Activated CD8-positive, alpha-beta T cell treated with anti-CD3 and anti-CD28 coated beads for 36 hours (primary cell): Measurements from ENCODE around the gene ATP2A3. TPM values are rescaled to one million over a fixed set of nuclear protein-coding genes. Genes with fewer than 3 reads are reported as not detected.

Experiments
- ATAC-seq: fragments of 200-7000 bp; cut with Tn5 transposase; one replicate; pipeline ENCODE4 v1.10.0; 2021; ENCODE audit warnings: mild to moderate bottlenecking, moderate library complexity
- CTCF ChIA-PET: fragments of 350-600 bp; sonication (Branson Sonifier 250); formaldehyde crosslinking; loops from one replicate; lab custom pipeline; 2021; ENCODE audit warnings: antibody characterized with exemption; lab: Charles Lee
- POLR2A ChIA-PET: fragments of 350-600 bp; sonication (Branson Sonifier 250); formaldehyde crosslinking; loops from one replicate; lab custom pipeline; 2021; ENCODE audit warnings: antibody characterized with exemption; lab: Charles Lee
- DNase-seq: peaks from one replicate; pipeline ENCODE4 v3.0.0-alpha.2; 2020
- H3K27ac Mint-ChIP-seq: one replicate; pipeline ENCODE4 v1.8.0; 2021; ENCODE audit warnings: mild to moderate bottlenecking, mixed read lengths
- H3K27me3 Mint-ChIP-seq: one replicate; pipeline ENCODE4 v1.8.0; 2021; ENCODE audit warnings: mixed read lengths
- H3K36me3 Mint-ChIP-seq: one replicate; pipeline ENCODE4 v1.8.0; 2021; ENCODE audit warnings: low read depth, mixed read lengths
- H3K4me1 Mint-ChIP-seq: one replicate; pipeline ENCODE4 v1.8.0; 2021; ENCODE audit warnings: low read depth, mixed read lengths
- H3K4me3 Mint-ChIP-seq: one replicate; pipeline ENCODE4 v1.8.0; 2021; ENCODE audit warnings: mild to moderate bottlenecking, moderate library complexity, mixed read lengths
- H3K9me3 Mint-ChIP-seq: one replicate; pipeline ENCODE4 v1.8.0; 2021; ENCODE audit warnings: mixed read lengths
- intact Hi-C: fragments of 100-400 bp; cut with micrococcal nuclease; formaldehyde crosslinking; loops from one replicate; pipeline ENCODE4 v1.10.0; 2022
- total RNA-seq, 2 experiments: library from RNA; stranded (reverse); gene quantifications; one replicate each; pipeline ENCODE4 v1.2.3, GENCODE V29; 2021
- TF ChIP-seq, protein P1 (sequence below): fragments of 200-600 bp; IDR thresholded peaks from one replicate; pipeline ENCODE4 v1.8.0; 2022; ENCODE audit warnings: antibody characterized with exemption, mild to moderate bottlenecking

Gene ATP2A3
- total RNA-seq, 2 experiments from 2014 or later, result 113 to 117 TPM

DNA sequence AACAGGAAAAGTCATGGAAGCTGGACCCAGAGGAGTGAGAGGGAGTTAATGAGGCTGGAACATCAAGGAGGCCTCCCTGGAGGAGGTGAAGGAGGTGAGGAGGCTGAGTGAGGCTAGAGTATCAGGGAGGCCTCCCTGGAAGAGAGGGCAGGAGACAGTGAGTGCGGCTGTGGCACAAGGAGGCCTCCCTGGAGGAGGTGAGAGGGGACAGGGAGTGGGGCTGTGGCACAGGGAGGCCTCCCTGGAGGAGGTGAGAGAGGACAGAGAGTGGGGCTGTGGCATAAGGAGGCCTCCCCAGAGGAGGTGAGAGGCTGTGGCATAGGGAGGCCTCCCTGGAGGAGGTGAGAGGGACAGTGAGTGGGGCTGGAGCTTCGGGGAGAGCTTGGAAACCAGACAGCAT, 76.8 kb downstream of the ATP2A3 start:
- TF ChIP-seq, protein P1, sequence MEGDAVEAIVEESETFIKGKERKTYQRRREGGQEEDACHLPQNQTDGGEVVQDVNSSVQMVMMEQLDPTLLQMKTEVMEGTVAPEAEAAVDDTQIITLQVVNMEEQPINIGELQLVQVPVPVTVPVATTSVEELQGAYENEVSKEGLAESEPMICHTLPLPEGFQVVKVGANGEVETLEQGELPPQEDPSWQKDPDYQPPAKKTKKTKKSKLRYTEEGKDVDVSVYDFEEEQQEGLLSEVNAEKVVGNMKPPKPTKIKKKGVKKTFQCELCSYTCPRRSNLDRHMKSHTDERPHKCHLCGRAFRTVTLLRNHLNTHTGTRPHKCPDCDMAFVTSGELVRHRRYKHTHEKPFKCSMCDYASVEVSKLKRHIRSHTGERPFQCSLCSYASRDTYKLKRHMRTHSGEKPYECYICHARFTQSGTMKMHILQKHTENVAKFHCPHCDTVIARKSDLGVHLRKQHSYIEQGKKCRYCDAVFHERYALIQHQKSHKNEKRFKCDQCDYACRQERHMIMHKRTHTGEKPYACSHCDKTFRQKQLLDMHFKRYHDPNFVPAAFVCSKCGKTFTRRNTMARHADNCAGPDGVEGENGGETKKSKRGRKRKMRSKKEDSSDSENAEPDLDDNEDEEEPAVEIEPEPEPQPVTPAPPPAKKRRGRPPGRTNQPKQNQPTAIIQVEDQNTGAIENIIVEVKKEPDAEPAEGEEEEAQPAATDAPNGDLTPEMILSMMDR, result no peak
- no peak for DNase-seq
- H3K27me3 Mint-ChIP-seq, result no peaks in the 10 kb centered on the region
- no peaks in the 10 kb centered on the region for H3K9me3 Mint-ChIP-seq
- CTCF ChIA-PET, result interaction anchor here (0.9 to 1.4 kb wide), 2 partner anchors 23 to 149 kb away, joined by 3 to 5 read pairs; no protein-coding TSS in a partner anchor
- intact Hi-C loops, result no loop called here
- H3K36me3 Mint-ChIP-seq, result no peaks in the 10 kb centered on the region
- H3K4me3 Mint-ChIP-seq, result no peak overlapping the region
- no peak for ATAC-seq
- H3K4me1 Mint-ChIP-seq, result peaks cover 31% of the 10 kb centered on the region
- H3K27ac Mint-ChIP-seq, result peak overlapping the region; percentile 56
- POLR2A ChIA-PET, result no interaction called here

DNA sequence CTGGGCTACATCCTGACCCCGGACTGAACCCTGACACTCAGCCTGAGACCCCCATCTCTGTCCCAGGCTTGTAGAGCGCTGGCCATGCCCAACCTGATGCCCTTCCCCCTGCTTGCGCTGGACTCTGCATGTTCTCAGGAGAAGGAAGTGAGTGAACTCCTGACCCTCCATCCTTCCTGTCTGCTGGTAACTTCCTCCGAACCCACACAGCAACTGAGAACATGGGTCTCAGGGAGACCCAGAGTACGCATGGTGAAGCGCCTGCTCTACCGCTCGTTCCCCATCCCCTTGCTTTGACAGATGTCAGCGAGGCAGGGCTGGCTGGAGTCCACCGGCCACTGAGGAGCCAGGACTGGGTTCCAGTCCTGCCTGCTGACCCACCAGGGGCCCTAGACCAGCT, 77.5 kb downstream of the ATP2A3 start:
- peaks cover 27% of the 10 kb centered on the region for H3K4me1 Mint-ChIP-seq
- H3K27ac Mint-ChIP-seq, result peak overlapping the region; percentile 56
- DNase-seq (peak; percentile 18), ATAC-seq (no peak)
- ChIA-PET CTCF (no interaction called here), POLR2A (no interaction called here)
- no peak overlapping the region for H3K4me3 Mint-ChIP-seq
- no peaks in the 10 kb centered on the region for H3K9me3 Mint-ChIP-seq
- TF ChIP-seq, protein P1, result no peak
- H3K36me3 Mint-ChIP-seq, result no peaks in the 10 kb centered on the region
- no peaks in the 10 kb centered on the region for H3K27me3 Mint-ChIP-seq
- intact Hi-C loops, result no loop called here

DNA sequence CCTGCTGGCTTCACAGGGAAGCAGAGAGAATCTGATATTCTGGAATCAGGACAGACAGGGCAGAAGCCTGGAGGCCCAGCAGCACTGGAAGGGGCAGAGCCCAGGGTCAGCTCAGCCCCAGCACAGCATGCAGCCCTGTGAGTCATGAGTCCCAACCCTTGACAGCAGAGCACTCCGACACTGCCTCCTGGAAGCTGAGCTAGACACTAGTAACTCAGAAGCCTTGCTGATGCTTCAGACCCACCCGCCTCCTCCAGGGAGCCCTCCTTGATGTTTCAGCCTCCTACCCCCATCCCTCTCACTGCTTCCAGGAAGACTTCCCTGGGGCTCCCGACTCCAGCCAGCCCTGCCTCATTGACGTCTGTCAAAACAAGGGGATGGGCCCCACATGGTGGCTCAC, 78.3 kb downstream of the ATP2A3 start:
- TF ChIP-seq, protein P1, result no peak
- DNase-seq (no peak), ATAC-seq (no peak)
- no peaks in the 10 kb centered on the region for H3K27me3 Mint-ChIP-seq
- peaks cover 19% of the 10 kb centered on the region for H3K4me1 Mint-ChIP-seq
- CTCF ChIA-PET, result interaction anchor here (2.0 kb wide), 1 partner anchor 28 kb away, joined by 8 read pairs; no protein-coding TSS in a partner anchor
- H3K4me3 Mint-ChIP-seq, result no peak overlapping the region
- POLR2A ChIA-PET, result interaction anchor here (0.7 kb wide), 2 partner anchors 8 to 131 kb away, joined by 3 read pairs; no protein-coding TSS in a partner anchor
- H3K27ac Mint-ChIP-seq, result no peak overlapping the region
- no peaks in the 10 kb centered on the region for H3K36me3 Mint-ChIP-seq
- intact Hi-C loops, result no loop called here
- no peaks in the 10 kb centered on the region for H3K9me3 Mint-ChIP-seq

DNA sequence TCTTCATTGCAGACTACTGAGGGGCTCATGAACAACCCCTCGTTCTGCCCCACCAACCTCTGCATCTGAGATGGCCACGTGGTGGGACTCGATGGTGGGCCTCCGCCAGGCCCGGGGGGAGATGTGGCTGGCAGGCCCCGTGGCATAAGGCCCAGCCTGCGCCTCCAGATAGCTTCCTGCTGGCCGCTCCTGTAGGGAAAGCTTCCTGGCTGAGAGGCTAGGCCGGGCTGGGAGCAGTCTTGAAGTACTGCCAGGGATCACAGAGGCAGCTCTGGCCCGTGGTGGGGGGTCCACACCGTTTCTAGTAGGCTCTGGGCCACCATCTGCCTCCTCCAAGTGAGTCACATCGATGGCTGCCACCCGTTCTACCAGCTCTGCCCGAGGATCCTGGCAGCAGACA, 79.0 kb downstream of the ATP2A3 start:
- POLR2A ChIA-PET, result interaction anchor here (0.7 to 1.5 kb wide), 3 partner anchors 9 to 132 kb away, joined by 3 to 6 read pairs (median 3); partner anchors contain the start of gene NCBP3
- ATAC-seq, result no peak
- intact Hi-C loops, result no loop called here
- H3K27ac Mint-ChIP-seq, result no peak overlapping the region
- TF ChIP-seq, protein P1, result no peak
- no peaks in the 10 kb centered on the region for H3K9me3 Mint-ChIP-seq
- CTCF ChIA-PET, result interaction anchor here (1.0 to 2.0 kb wide), 3 partner anchors 12 to 119 kb away, joined by 3 to 8 read pairs (median 3); no protein-coding TSS in a partner anchor
- no peaks in the 10 kb centered on the region for H3K27me3 Mint-ChIP-seq
- H3K36me3 Mint-ChIP-seq, result no peaks in the 10 kb centered on the region
- peaks cover 15% of the 10 kb centered on the region for H3K4me1 Mint-ChIP-seq
- DNase-seq, result no peak
- H3K4me3 Mint-ChIP-seq, result no peak overlapping the region

DNA sequence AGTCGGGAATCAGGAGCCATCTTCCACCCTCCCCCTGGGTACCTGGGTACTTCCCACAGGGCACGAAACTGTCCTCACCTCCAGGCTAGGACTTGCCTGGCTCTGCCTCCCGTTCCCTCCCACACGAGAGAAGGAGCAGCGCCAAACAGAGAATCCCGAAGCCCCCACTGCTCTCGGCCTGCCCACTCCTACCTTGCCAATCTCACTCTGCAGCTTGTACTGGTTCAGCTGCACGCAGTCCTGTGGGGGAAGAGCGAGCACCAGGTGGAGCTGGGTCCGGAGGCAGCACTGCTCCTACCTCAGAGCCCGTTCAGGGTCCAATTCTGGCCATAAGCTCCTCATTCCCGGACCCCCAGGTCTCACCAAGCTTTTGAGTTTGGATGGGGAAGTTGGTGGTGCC, 80.0 kb downstream of the ATP2A3 start:
- H3K4me1 Mint-ChIP-seq, result peaks cover 12% of the 10 kb centered on the region
- no peaks in the 10 kb centered on the region for H3K27me3 Mint-ChIP-seq
- TF ChIP-seq, protein P1, result no peak
- intact Hi-C loops, result no loop called here
- ATAC-seq (no peak), DNase-seq (no peak)
- H3K9me3 Mint-ChIP-seq, result no peaks in the 10 kb centered on the region
- ChIA-PET CTCF (interaction anchor here (2.0 kb wide), 1 partner anchor 29 kb away, joined by 8 read pairs; no protein-coding TSS in a partner anchor), POLR2A (interaction anchor here (1.5 kb wide), 1 partner anchor 38 kb away, joined by 6 read pairs; the partner anchor contains the start of gene NCBP3)
- H3K36me3 Mint-ChIP-seq, result no peaks in the 10 kb centered on the region
- no peak overlapping the region for H3K4me3 Mint-ChIP-seq
- no peak overlapping the region for H3K27ac Mint-ChIP-seq
